ENCODE data around the gene CCDC141. TPM values are rescaled to one million over a fixed set of nuclear protein-coding genes. Genes with fewer than 3 reads are reported as not detected.
"Not testable (repeated sequence)": the region's sequence is repeated elsewhere in the genome, so short reads cannot be mapped to it uniquely, and the experiment has no call there.

Gene CCDC141, protein sequence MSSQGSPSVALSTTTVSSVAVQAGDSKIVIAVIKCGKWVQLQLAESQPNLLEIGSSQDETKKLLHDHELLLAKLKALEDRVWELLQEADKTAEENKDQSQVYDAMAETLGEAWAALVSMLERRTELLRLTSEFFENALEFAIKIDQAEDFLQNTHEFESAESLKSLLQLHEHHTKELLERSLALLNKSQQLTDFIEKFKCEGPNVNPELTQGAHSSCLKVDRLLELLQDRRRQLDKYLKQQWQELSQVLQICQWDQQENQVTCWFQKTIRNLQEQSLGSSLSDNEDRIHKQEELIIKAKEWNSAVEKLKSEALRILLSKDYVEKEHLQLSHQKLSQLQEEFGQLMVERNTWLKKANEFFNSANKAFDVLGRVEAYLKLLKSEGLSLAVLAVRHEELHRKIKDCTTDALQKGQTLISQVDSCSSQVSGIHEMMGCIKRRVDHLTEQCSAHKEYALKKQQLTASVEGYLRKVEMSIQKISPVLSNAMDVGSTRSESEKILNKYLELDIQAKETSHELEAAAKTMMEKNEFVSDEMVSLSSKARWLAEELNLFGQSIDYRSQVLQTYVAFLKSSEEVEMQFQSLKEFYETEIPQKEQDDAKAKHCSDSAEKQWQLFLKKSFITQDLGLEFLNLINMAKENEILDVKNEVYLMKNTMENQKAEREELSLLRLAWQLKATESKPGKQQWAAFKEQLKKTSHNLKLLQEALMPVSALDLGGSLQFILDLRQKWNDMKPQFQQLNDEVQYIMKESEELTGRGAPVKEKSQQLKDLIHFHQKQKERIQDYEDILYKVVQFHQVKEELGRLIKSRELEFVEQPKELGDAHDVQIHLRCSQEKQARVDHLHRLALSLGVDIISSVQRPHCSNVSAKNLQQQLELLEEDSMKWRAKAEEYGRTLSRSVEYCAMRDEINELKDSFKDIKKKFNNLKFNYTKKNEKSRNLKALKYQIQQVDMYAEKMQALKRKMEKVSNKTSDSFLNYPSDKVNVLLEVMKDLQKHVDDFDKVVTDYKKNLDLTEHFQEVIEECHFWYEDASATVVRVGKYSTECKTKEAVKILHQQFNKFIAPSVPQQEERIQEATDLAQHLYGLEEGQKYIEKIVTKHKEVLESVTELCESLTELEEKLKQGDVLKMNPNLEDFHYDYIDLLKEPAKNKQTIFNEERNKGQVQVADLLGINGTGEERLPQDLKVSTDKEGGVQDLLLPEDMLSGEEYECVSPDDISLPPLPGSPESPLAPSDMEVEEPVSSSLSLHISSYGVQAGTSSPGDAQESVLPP (N-terminal part only)
- under 1 TPM in 2 of 6 experiments, not detected in 4; 0.03 to 0.05 TPM for total RNA-seq (2021; fragmentation: NEBNext Ultra II Directional; extraction: Animal tissue kit (Norgen Biotek cat#: 25700))
- long read RNA-seq = 0 reads

DNA sequence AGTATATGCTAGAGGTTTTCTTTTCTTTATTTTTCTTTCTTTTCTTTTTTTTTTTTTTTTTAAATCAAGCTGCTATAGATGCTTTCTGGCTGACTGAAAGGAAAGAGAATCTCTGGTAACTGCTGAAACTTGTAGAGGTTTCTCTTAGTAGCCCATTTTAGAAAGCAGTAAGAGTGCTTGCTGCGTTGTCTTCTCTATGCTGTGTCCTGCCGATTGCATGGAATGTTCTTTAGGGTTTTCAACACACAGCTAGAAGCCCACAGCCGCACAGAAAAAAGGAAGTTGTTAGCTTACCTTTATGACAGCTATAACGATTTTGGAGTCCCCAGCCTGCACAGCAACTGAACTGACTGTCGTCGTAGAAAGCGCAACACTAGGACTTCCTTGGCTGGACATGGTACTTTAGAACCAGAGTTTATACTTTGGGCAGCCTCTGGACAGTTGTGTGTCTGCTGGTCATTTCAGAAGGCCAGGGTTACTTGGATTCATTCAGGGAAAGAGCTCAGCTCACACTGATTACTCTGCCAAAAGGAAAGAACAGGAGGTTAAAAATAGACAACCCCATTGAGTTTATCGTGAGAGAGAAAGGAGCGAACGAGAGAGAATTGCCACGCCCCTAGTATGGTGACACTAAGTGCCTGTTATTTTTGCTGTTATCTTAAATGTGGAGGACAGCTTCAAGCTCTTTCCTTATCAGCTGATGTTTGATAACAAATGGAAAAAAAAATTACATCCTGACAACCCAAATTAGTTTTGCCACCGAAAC lies at the start of gene CCDC141:
Gene CCDC141, minus strand, starts transcription at position 592 of the 766 bp plus-strand sequence. Its CDS starts 196 bp downstream, at position 396.
- TF ChIP-seq CTCF (IDR thresholded peaks at IDR 0.05) = no peak
- H3K27ac Mint-ChIP-seq = no peak within 1 kb of the TSS
- H3K27me3 Mint-ChIP-seq (ENCODE audit: insufficient read depth) = peaks cover 2% of the 10 kb centered on the region
- H3K4me3 Mint-ChIP-seq = peak within 1 kb of the TSS; percentile 70; the same call in 1 of the 2 replicates
- peaks cover 6% of the 10 kb centered on the region; the same call in 1 of the 2 replicates for H3K4me1 Mint-ChIP-seq (ENCODE audit: low read depth)
- H3K9me3 Mint-ChIP-seq = no peaks in the 10 kb centered on the region
- no peaks in the 10 kb centered on the region for H3K36me3 Mint-ChIP-seq (ENCODE audit: low read depth)
- no peak for DNase-seq

DNA sequence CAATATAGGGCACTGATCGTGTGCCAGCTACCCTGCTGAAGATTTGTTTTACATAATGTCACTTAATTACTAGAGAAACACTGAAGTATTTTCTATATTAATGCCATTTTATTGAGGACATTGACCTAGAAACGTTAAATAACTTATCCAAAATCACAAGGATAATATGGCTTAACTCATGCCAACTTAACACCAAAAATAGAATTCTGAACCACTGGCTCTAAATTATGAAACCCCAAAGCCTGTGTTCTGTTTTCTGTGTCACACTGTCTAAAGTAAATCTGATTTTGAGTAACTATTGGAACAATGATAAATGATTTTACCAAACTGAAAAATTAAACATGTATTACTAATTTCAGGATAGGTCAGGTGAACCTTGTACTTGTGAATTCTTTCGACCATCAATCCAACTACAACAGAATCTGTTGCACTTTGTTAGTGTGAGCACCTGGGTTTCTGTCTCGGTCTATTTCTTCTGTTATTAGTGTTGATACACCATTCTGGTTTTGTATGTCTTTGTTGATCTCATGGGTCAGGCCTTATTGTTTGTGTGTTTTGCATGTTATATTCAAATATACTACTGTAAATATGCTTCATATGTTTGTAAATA lies 48.2 kb upstream of the CCDC141 start:
- H3K36me3 Mint-ChIP-seq (ENCODE audit: low read depth) = no peaks in the 10 kb centered on the region
- H3K27ac Mint-ChIP-seq = no peak overlapping the region
- TF ChIP-seq CTCF (IDR thresholded peaks at IDR 0.05) = no peak
- no peaks in the 10 kb centered on the region for H3K4me1 Mint-ChIP-seq (ENCODE audit: low read depth)
- no peak for DNase-seq
- no peaks in the 10 kb centered on the region for H3K9me3 Mint-ChIP-seq
- no peaks in the 10 kb centered on the region for H3K27me3 Mint-ChIP-seq (ENCODE audit: insufficient read depth)
- no peak overlapping the region for H3K4me3 Mint-ChIP-seq

DNA sequence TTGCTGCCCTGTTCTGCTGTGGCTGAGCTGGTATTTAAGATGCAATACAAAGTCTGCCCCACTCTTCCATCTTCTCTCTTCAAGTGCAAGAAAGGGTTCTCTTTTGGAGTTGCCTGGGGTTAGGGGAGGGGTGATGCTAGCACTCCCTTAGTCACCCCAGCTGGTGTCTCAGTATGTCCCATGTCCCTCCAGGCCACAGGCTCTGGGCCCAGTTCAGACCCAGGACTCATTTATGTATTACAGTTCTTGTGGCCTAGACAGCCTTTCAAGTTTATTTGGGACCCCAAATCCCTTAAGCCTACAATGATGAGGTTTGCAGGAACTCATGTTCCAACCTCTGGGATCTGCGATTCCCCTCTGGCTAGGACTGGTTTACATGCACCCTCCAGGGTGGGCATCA lies 47.2 kb upstream of the CCDC141 start:
- DNase-seq = no peak
- no peak overlapping the region for H3K4me3 Mint-ChIP-seq
- H3K9me3 Mint-ChIP-seq = no peaks in the 10 kb centered on the region
- no peaks in the 10 kb centered on the region for H3K36me3 Mint-ChIP-seq (ENCODE audit: low read depth)
- no peak overlapping the region for H3K27ac Mint-ChIP-seq
- TF ChIP-seq CTCF (IDR thresholded peaks at IDR 0.05) = no peak
- H3K4me1 Mint-ChIP-seq (ENCODE audit: low read depth) = no peaks in the 10 kb centered on the region
- H3K27me3 Mint-ChIP-seq (ENCODE audit: insufficient read depth) = no peaks in the 10 kb centered on the region

GRCh38 chr2:179096090-179096489 lies 46.2 kb upstream of the CCDC141 start:
- Mint-ChIP-seq H3K4me1 (ENCODE audit: low read depth) (no peaks in the 10 kb centered on the region), H3K27ac (no peak overlapping the region), H3K36me3 (ENCODE audit: low read depth) (no peaks in the 10 kb centered on the region), H3K9me3 (no peaks in the 10 kb centered on the region), H3K4me3 (no peak overlapping the region), H3K27me3 (ENCODE audit: insufficient read depth) (no peaks in the 10 kb centered on the region)
- TF ChIP-seq CTCF (IDR thresholded peaks at IDR 0.05) = no peak
- no peak for DNase-seq

GRCh38 chr2:179092912-179093311 lies 43.0 kb upstream of the CCDC141 start:
- H3K36me3 Mint-ChIP-seq (ENCODE audit: low read depth); H3K27me3 Mint-ChIP-seq (ENCODE audit: insufficient read depth); H3K4me1 Mint-ChIP-seq (ENCODE audit: low read depth); H3K4me3 Mint-ChIP-seq; H3K27ac Mint-ChIP-seq; H3K9me3 Mint-ChIP-seq; DNase-seq: not testable (repeated sequence)

Data from HFFc6 (cell line).